SK-N-SH treated with all-trans-retinoic acid at 6 μM for 48 hours (cell line): ENCODE data around the gene SLX9.

Experiments used
- ARNTL ChIP-seq: fragments of 450-650 bp; formaldehyde crosslinking; IDR thresholded peaks from 2 replicates; pipeline ENCODE4 v1.5.0; 2020; ENCODE audit warnings: low read depth, mild to moderate bottlenecking, moderate library complexity, borderline replicate concordance
- BACH2 ChIP-seq: fragments of 250-450 bp; sonication (Bioruptor Pico); IDR thresholded peaks from 2 replicates; pipeline ENCODE4 v1.9.0; 2021; ENCODE audit warnings: mild to moderate bottlenecking, borderline replicate concordance
- GLIS3 ChIP-seq: fragments of 250-450 bp; sonication (Bioruptor Pico); IDR thresholded peaks from 2 replicates; pipeline ENCODE4 v1.5.0; 2020; ENCODE audit warnings: mild to moderate bottlenecking, moderate library complexity
- PPARA ChIP-seq: fragments of 250-450 bp; sonication (Bioruptor Pico); IDR thresholded peaks from 2 replicates; pipeline ENCODE4 v1.5.0; 2020; ENCODE audit warnings: mild to moderate bottlenecking, borderline replicate concordance
- SNAI2 ChIP-seq: fragments of 250-450 bp; sonication (Bioruptor Pico); IDR thresholded peaks from 2 replicates; pipeline ENCODE4 v1.5.0; 2020; ENCODE audit warnings: mild to moderate bottlenecking, moderate library complexity
- TCF4 ChIP-seq: fragments of 250-450 bp; sonication (Bioruptor Pico); IDR thresholded peaks from 2 replicates; pipeline ENCODE4 v1.8.0; 2021; ENCODE audit warnings: mild to moderate bottlenecking, moderate library complexity, borderline replicate concordance
- TOX ChIP-seq: fragments of 250-450 bp; sonication (Bioruptor Pico); IDR thresholded peaks from 2 replicates; pipeline ENCODE4 v1.8.0; 2021; ENCODE audit warnings: mild to moderate bottlenecking, moderate library complexity, borderline replicate concordance
- ZC3H10 ChIP-seq: fragments of 250-450 bp; sonication (Bioruptor Pico); IDR thresholded peaks from 2 replicates; pipeline ENCODE4 v1.5.1; 2021; ENCODE audit warnings: mild to moderate bottlenecking, moderate library complexity
- ZFP3 ChIP-seq: fragments of 250-450 bp; sonication (Bioruptor Pico); IDR thresholded peaks from 2 replicates; pipeline ENCODE4 v1.5.0; 2020; ENCODE audit warnings: mild to moderate bottlenecking, moderate library complexity
- ZFP30 ChIP-seq: fragments of 450-650 bp; formaldehyde crosslinking; IDR thresholded peaks from 2 replicates; pipeline ENCODE4 v1.5.0; 2022; ENCODE audit warnings: mild to moderate bottlenecking, moderate library complexity
- ZNF70 ChIP-seq: fragments of 450-650 bp; formaldehyde crosslinking; IDR thresholded peaks from 2 replicates; pipeline ENCODE4 v1.5.0; 2020; ENCODE audit warnings: mild to moderate bottlenecking, moderate library complexity
- ZNF8 ChIP-seq: fragments of 450-650 bp; formaldehyde crosslinking; IDR thresholded peaks from 2 replicates; pipeline ENCODE4 v1.5.0; 2020; ENCODE audit warnings: mild to moderate bottlenecking, moderate library complexity
- TF ChIP-seq, protein P1 (sequence below): fragments of 250-450 bp; sonication (Bioruptor Pico); IDR thresholded peaks from 2 replicates; pipeline ENCODE4 v1.5.0; 2020; ENCODE audit warnings: mild to moderate bottlenecking, moderate library complexity

DNA sequence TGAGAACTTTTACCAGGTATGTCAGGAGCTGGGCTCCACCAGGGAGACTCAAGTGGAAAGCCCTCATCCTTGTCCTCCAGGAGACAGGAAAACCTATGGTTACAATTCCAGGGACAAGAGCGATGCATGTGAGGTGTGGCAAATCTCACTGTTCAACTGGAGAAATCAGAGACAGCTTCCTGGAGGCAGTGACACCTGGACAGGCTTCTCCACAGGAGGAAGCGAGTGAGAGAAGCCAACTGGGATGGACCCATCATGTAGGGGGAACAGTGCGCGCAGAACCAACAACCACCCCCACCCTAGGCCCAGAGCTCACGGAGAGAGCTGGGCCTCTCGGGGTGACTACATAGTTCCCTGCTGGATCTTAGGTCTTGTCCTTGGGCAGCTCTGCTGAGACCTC is 5.6 kb upstream of the SLX9 start:
- TF ChIP-seq TOX (no peak), ZNF8 (CRISPR knock-in tag) (no peak), ARNTL (CRISPR knock-in tag) (no peak), ZFP30 (CRISPR knock-in tag) (no peak), PPARA (no peak), SNAI2 (CRISPR knock-in tag) (no peak), ZFP3 (CRISPR knock-in tag) (no peak), TCF4 (no peak), GLIS3 (CRISPR knock-in tag) (no peak), ZC3H10 (CRISPR knock-in tag) (no peak), ZNF70 (CRISPR knock-in tag) (no peak), BACH2 (CRISPR knock-in tag) (no peak)
- TF ChIP-seq, protein P1, sequence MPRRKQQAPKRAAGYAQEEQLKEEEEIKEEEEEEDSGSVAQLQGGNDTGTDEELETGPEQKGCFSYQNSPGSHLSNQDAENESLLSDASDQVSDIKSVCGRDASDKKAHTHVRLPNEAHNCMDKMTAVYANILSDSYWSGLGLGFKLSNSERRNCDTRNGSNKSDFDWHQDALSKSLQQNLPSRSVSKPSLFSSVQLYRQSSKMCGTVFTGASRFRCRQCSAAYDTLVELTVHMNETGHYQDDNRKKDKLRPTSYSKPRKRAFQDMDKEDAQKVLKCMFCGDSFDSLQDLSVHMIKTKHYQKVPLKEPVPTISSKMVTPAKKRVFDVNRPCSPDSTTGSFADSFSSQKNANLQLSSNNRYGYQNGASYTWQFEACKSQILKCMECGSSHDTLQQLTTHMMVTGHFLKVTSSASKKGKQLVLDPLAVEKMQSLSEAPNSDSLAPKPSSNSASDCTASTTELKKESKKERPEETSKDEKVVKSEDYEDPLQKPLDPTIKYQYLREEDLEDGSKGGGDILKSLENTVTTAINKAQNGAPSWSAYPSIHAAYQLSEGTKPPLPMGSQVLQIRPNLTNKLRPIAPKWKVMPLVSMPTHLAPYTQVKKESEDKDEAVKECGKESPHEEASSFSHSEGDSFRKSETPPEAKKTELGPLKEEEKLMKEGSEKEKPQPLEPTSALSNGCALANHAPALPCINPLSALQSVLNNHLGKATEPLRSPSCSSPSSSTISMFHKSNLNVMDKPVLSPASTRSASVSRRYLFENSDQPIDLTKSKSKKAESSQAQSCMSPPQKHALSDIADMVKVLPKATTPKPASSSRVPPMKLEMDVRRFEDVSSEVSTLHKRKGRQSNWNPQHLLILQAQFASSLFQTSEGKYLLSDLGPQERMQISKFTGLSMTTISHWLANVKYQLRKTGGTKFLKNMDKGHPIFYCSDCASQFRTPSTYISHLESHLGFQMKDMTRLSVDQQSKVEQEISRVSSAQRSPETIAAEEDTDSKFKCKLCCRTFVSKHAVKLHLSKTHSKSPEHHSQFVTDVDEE (CRISPR knock-in tag): no peak
